K562 (cell line): Measurements from ENCODE around the gene TCL1B. TPM values are rescaled to one million over a fixed set of nuclear protein-coding genes. Genes with fewer than 3 reads are reported as not detected.

ENCODE experiments used
- ATAC-seq: fragments of 200-7000 bp; cut with Tn5 transposase; 3 replicates; pipeline ENCODE4 v1.9.1; 2020; ENCODE audit warnings: moderate library complexity
- BruUV-seq: library from RNA; stranded (reverse); fragments of 400-500 nt; replicated peaks from 2 replicates; lab custom pipeline; 2021; lab: Mats Ljungman, UMichigan
- CTCF ChIA-PET: fragments of 300-600 bp; formaldehyde crosslinking; extraction: SDS; loops from one replicate; lab custom pipeline; 2021; ENCODE audit warnings: low intra/inter-chr PET ratio; lab: Yijun Ruan, JAX
- POLR2A ChIA-PET: fragments of 300-600, 350-650 bp; sonication (Branson Sonifier 250); formaldehyde crosslinking; extraction: SDS; loops from one replicate; lab custom pipeline; 2021; ENCODE audit warnings: antibody characterized with exemption, inconsistent platforms; lab: Yijun Ruan, JAX
- DNase-seq, 4 experiments: peaks; one replicate each; pipeline versions ENCODE4 v3.0.0 to v3.0.0-alpha.2; 2011 to 2018; ENCODE audit warnings: low spot score in 3 of 4, mixed read lengths in 3 of 4; ENCODE audit errors: extremely low read depth in 1 of 4
- FAIRE-seq: peaks from 2 replicates; lab custom pipeline; 2011; peaks lifted over from hg19 to GRCh38; lab: Jason Lieb, UNC
- H2AFZ ChIP-seq: 2 replicates; pipeline ENCODE4 v1.6.0; 2011; ENCODE audit warnings: low read depth, low read length, control low read depth, inconsistent platforms
- H3K27ac ChIP-seq: fragments of 200-600 bp; 3 replicates; pipeline ENCODE4 v1.8.0; 2011; ENCODE audit warnings: low read depth, mild to moderate bottlenecking, control low read depth, inconsistent platforms, low read length, moderate library complexity, mixed read lengths; ENCODE audit errors: extremely low read depth
- H3K27me3 ChIP-seq, 2 experiments: fragments of 300-600 bp in 1 of 2; 2 replicates in 1 of 2; 3 replicates in 1 of 2; pipeline versions ENCODE4 v1.6.0 to v1.8.0; 2011; ENCODE audit warnings: inconsistent platforms in 2 of 2, low read length in 2 of 2, mild to moderate bottlenecking in 1 of 2, mixed read lengths in 1 of 2, moderate library complexity in 1 of 2; ENCODE audit not compliant: control insufficient read depth in 2 of 2, insufficient read depth in 2 of 2
- H3K36me3 ChIP-seq: fragments of 300-600 bp; 3 replicates; pipeline ENCODE4 v1.8.0; 2011; ENCODE audit warnings: mild to moderate bottlenecking, low read length, inconsistent platforms; ENCODE audit not compliant: control insufficient read depth, insufficient read depth
- H3K4me1 ChIP-seq, 2 experiments: fragments of 200-600 bp in 1 of 2; replicated peaks in 1 of 2; 2 replicates in 1 of 2; 3 replicates in 1 of 2; pipeline versions ENCODE4 v1.5.1 to v1.8.0; 2011; ENCODE audit warnings: inconsistent platforms in 2 of 2, low read length in 2 of 2, mild to moderate bottlenecking in 1 of 2, mixed read lengths in 1 of 2, moderate library complexity in 1 of 2; ENCODE audit not compliant: control insufficient read depth in 2 of 2, insufficient read depth in 2 of 2
- H3K4me2 ChIP-seq: 2 replicates; pipeline ENCODE4 v1.6.1; 2011; ENCODE audit warnings: low read length, control low read depth, inconsistent platforms, mixed read lengths; ENCODE audit not compliant: insufficient read depth
- H3K4me3 ChIP-seq: fragments of 200-600 bp; sonication (generic), shearing (Covaris generic); 2 replicates; pipeline ENCODE4 v1.5.1; 2016; ENCODE audit warnings: control low read depth, inconsistent platforms
- H3K79me2 ChIP-seq: fragments of 200-600 bp; 3 replicates; pipeline ENCODE4 v1.8.0; 2011; ENCODE audit warnings: low read length, inconsistent platforms; ENCODE audit not compliant: control insufficient read depth, insufficient read depth
- H3K9ac ChIP-seq, 2 experiments: 2 replicates each; pipeline versions ENCODE4 v1.6.0 to v1.6.1; 2011; ENCODE audit warnings: low read depth in 2 of 2, low read length in 2 of 2, control low read depth in 1 of 2, inconsistent platforms in 1 of 2, mild to moderate bottlenecking in 1 of 2, mixed read lengths in 1 of 2; ENCODE audit not compliant: insufficient read depth in 1 of 2
- H3K9me1 ChIP-seq: one replicate; pipeline ENCODE4 v1.6.0; 2011; ENCODE audit warnings: inconsistent platforms, mild to moderate bottlenecking, low read length, moderate library complexity; ENCODE audit not compliant: control insufficient read depth, insufficient read depth
- H3K9me3 ChIP-seq: replicated peaks from 2 replicates; pipeline ENCODE4 v1.5.1; 2011; ENCODE audit warnings: low read depth, low read length, inconsistent platforms; ENCODE audit not compliant: control insufficient read depth, insufficient read depth
- H4K20me1 ChIP-seq: replicated peaks from 2 replicates; pipeline ENCODE4 v1.6.1; 2011; ENCODE audit warnings: low read length, inconsistent platforms, mixed read lengths; ENCODE audit not compliant: control insufficient read depth, insufficient read depth
- AFF1 ChIP-seq, 2 experiments: fragments of 450-650 bp; IDR thresholded peaks; 2 replicates each; pipeline ENCODE4 v1.6.1; 2018; ENCODE audit warnings: mild to moderate bottlenecking in 2 of 2, low read depth in 1 of 2; ENCODE audit not compliant: partially characterized antibody in 2 of 2
- CBX2 ChIP-seq: fragments of 200-600 bp; sonication (generic); IDR thresholded peaks from one replicate; pipeline ENCODE4 v1.6.1; 2012; ENCODE audit warnings: mild to moderate bottlenecking, low read length, inconsistent platforms; ENCODE audit not compliant: insufficient read depth, poor library complexity, severe bottlenecking
- JUN ChIP-seq, 2 experiments: sonication (generic) in 1 of 2; formaldehyde crosslinking in 1 of 2; IDR thresholded peaks; 2 replicates each; pipeline versions ENCODE4 v1.6.1 to v1.8.0; 2012 to 2022; ENCODE audit warnings: borderline replicate concordance in 2 of 2, mild to moderate bottlenecking in 2 of 2, improper control_type of control experiment in 1 of 2, low read depth in 1 of 2, low read length in 1 of 2, missing genetic modification reagents in 1 of 2
- PCBP1 ChIP-seq: fragments of 200-400 bp; formaldehyde crosslinking; IDR thresholded peaks from 2 replicates; pipeline ENCODE4 v1.6.1; 2018; ENCODE audit warnings: mild to moderate bottlenecking, low read depth, low read length; ENCODE audit not compliant: poor library complexity, severe bottlenecking
- POLR2A ChIP-seq: fragments of 450-650 bp; conservative IDR thresholded peaks from 2 replicates; pipeline ENCODE4 v1.6.1; 2016
- YBX1 ChIP-seq: fragments of 450-650 bp; IDR thresholded peaks from 2 replicates; pipeline ENCODE4 v1.7.1; 2016; ENCODE audit warnings: mild to moderate bottlenecking
- ZC3H8 ChIP-seq: fragments of 450-650 bp; IDR thresholded peaks from 2 replicates; pipeline ENCODE4 v1.6.1; 2017
- WGBS: fragments of 100-300 bp; shearing (Covaris generic); methylation state at CpG from one replicate; pipeline ENCODE4 v1.1.6; 2016; ENCODE audit warnings: low coverage, mixed read lengths; ENCODE audit not compliant: insufficient coverage; ENCODE audit errors: missing lambda C conversion rate; 5-methylcytosine and 5-hydroxymethylcytosine counted together
- in situ Hi-C: fragments of 300-500 bp; cut with MboI; formaldehyde crosslinking; loops from 4 replicates; pipeline ENCODE4 v1.15.0; 2018; ENCODE audit warnings: inconsistent platforms, mixed read lengths
- intact Hi-C: fragments of 100-400 bp; cut with micrococcal nuclease; formaldehyde crosslinking; loops from 2 replicates; pipeline ENCODE4 v1.14.2; 2022
- polyA plus RNA-seq, 8 experiments: library from polyadenylated mRNA; depleted of rRNA in 4 of 8; stranded (reverse) in 5 of 8; unstranded in 3 of 8; fragments of >200 nt; fragmentation: Nextera tagmentation in 2 of 8; fragmentation: Illumina TruSeq in 1 of 8; extraction: Ambion mirVana in 2 of 8; extraction: Trizol in 1 of 8; gene quantifications; 2 replicates each; pipeline versions ENCODE4 v1.2.1 to v1.2.3, GENCODE V29; 2011 to 2014; ENCODE audit warnings: inconsistent platforms in 1 of 8, missing spikeins in 1 of 8
- total RNA-seq, 7 experiments: library from RNA; depleted of rRNA in 6 of 7; stranded (reverse); fragments of >200 nt in 6 of 7; fragmentation: Illumina TruSeq in 2 of 7; extraction: Trizol in 2 of 7; gene quantifications; 2 replicates each; pipeline versions ENCODE4 v1.2.1 to v1.2.3, GENCODE V29; 2011 to 2021; ENCODE audit warnings: low replicate concordance in 1 of 7

The TCL1B gene
- total and polyA plus RNA-seq, 9 of the 15 experiments (the other 6 are each of a cell fraction or from before 2014, with no cell fraction given): not detected

- H2AFZ ChIP-seq: no peak overlapping the region
- no peak for TF ChIP-seq ZC3H8
- TF ChIP-seq JUN (IDR thresholded peaks at IDR 0.05; ENCODE audit: borderline replicate concordance, low read depth, low read length): no peak
- TF ChIP-seq JUN (CRISPR knock-in tag; IDR thresholded peaks at IDR 0.05; ENCODE audit: borderline replicate concordance): no peak
- no peak for TF ChIP-seq PCBP1
- no peak for TF ChIP-seq CBX2
- TF ChIP-seq YBX1: no peak
- no peak for TF ChIP-seq POLR2A
- TF ChIP-seq AFF1 (IDR thresholded peaks at IDR 0.05; ENCODE audit: low read depth in 1 of 2, partially characterized antibody in 2 of 2): no peak
- peaks cover 0 to 31% of the 10 kb centered on the region in 2 experiments; a peak in 2 of 5 replicates for H3K27me3 ChIP-seq
- DNase-seq (no peak), FAIRE-seq (no peak), ATAC-seq (no peak)
- no peaks in the 10 kb centered on the region for H3K36me3 ChIP-seq
- no peak overlapping the region for H3K4me3 ChIP-seq
- POLR2A ChIA-PET: no interaction called here
- WGBS: 3% methylated on average over 6 of the region's 9 CpGs
- H3K9ac ChIP-seq: no peak overlapping the region
- BruUV-seq: no TSS peak
- no peak overlapping the region for H3K27ac ChIP-seq
- H4K20me1 ChIP-seq: no peaks in the 10 kb centered on the region
- H3K9me1 ChIP-seq: no peaks in the 10 kb centered on the region
- no peaks in the 10 kb centered on the region for H3K9me3 ChIP-seq
- no peaks in the 10 kb centered on the region for H3K79me2 ChIP-seq
- in situ Hi-C loops (no loop called here), intact Hi-C loops (no loop called here)
- H3K4me2 ChIP-seq: no peak overlapping the region
- H3K4me1 ChIP-seq: peaks cover 0 to 8% of the 10 kb centered on the region in 2 experiments; a peak in 2 of 5 replicates
- CTCF ChIA-PET: interaction anchor here (0.7 kb wide), 1 partner anchor 339 kb away, joined by 3 read pairs; no protein-coding TSS in a partner anchor
Measured at GRCh38 chr14:95712398-95712797, 26.2 kb downstream of the TCL1B start.
